Posterior vena cava (tissue), 2 donors: Measurements from ENCODE around the gene KIF12. TPM values are rescaled to one million over a fixed set of nuclear protein-coding genes. Genes with fewer than 3 reads are reported as not detected.

Experiments
- DNase-seq: peaks from one replicate; pipeline ENCODE4 v3.0.0-alpha.2; 2020; ENCODE audit warnings: low spot score
- intact Hi-C, 2 donors: fragments of 100-400 bp; cut with DNase I; formaldehyde crosslinking; loops; one replicate each; pipeline versions ENCODE4 v1.14.1 to v1.14.2; 2022 to 2023
- total RNA-seq, 2 donors: library from RNA; stranded (reverse); fragmentation: NEBNext Ultra II Directional; extraction: Animal tissue kit (Norgen Biotek cat#: 25700); gene quantifications; one replicate each; pipeline ENCODE4 v1.2.1, GENCODE V29; 2021
- donor health status: DM: yes; HTN: yes; CAD: no.
- donor health status: DM: yes; HTN: yes; CAD: no.

Gene KIF12
- total RNA-seq, 2 donors from 2014 or later: not detected

- DNase-seq: peak; percentile 31
- intact Hi-C loops: no loop called here
Measured at GRCh38 chr9:114124666-114125475, 25.8 kb upstream of the KIF12 start.

GRCh38 chr9:114124138-114124537 is 25.0 kb upstream of the KIF12 start:
- intact Hi-C loops: no loop called here
- DNase-seq: peak; percentile 16

- peak; percentile 49 for DNase-seq
- intact Hi-C loops: no loop called here
Measured at GRCh38 chr9:114123031-114123977, 24.2 kb upstream of the KIF12 start.

- peak; percentile 67 for DNase-seq
- intact Hi-C loops: no loop called here
Measured at GRCh38 chr9:114122136-114123027, 23.3 kb upstream of the KIF12 start.

GRCh38 chr9:114121227-114122135 is 22.4 kb upstream of the KIF12 start:
- peak; percentile 55 for DNase-seq
- intact Hi-C loops: loop anchor here in 1 of 2 donors (1.0 kb wide), 1 partner anchor 145 kb away; no protein-coding TSS in a partner anchor

GRCh38 chr9:114120192-114121014 is 21.3 kb upstream of the KIF12 start:
- intact Hi-C loops: loop anchor here in 1 of 2 donors (1.0 kb wide), 1 partner anchor 146 kb away; no protein-coding TSS in a partner anchor
- peak; percentile 22 for DNase-seq

- DNase-seq: peak; percentile 22
- intact Hi-C loops: no loop called here
Measured at GRCh38 chr9:114119242-114120191, 20.4 kb upstream of the KIF12 start.

- intact Hi-C loops: no loop called here
- DNase-seq: peak; percentile 80
Measured at GRCh38 chr9:114117996-114118830, 19.1 kb upstream of the KIF12 start.

GRCh38 chr9:114117614-114117995 is 18.5 kb upstream of the KIF12 start:
- intact Hi-C loops: no loop called here
- peak; percentile 12 for DNase-seq

- peak; percentile 64 for DNase-seq
- intact Hi-C loops: no loop called here
Measured at GRCh38 chr9:114116126-114116747, 17.1 kb upstream of the KIF12 start.

- DNase-seq: no peak
- intact Hi-C loops: no loop called here
Measured at GRCh38 chr9:114115654-114116125, 16.6 kb upstream of the KIF12 start.

GRCh38 chr9:114114364-114114763 is 15.3 kb upstream of the KIF12 start:
- intact Hi-C loops: loop anchor here (5.0 kb wide), 2 partner anchors 38 to 43 kb away; partner anchors contain the start of gene COL27A1 (in 1 of the 2)
- no peak for DNase-seq

- intact Hi-C loops: loop anchor here (5.0 kb wide), 2 partner anchors 39 to 44 kb away; partner anchors contain the start of gene COL27A1 (in 1 of the 2)
- peak; percentile 97 for DNase-seq
Measured at GRCh38 chr9:114112778-114113584, 13.9 kb upstream of the KIF12 start.

- DNase-seq: peak; percentile 35
- intact Hi-C loops: loop anchor here (5.0 kb wide), 2 partner anchors 40 to 45 kb away; partner anchors contain the start of gene COL27A1 (in 1 of the 2)
Measured at GRCh38 chr9:114112325-114112724, 13.2 kb upstream of the KIF12 start.
